Activated T-helper 9 cell treated with anti-CD3 and anti-CD28 coated beads, Interleukin-2, amount 50 U/mL, for 16 hours (primary cell): ENCODE results near the gene PGM2.
"Not testable (repeated sequence)": the region's sequence is repeated elsewhere in the genome, so short reads cannot be mapped to it uniquely, and the experiment has no call there.

Experiments used
- DNase-seq: peaks from one replicate; pipeline ENCODE4 v3.0.0-alpha.2; 2020; ENCODE audit warnings: low read depth

PGM2 gene

GRCh38 chr4:37826295-37827029, at the start of gene PGM2:
Gene PGM2 (plus strand): TSS chr4:37826686. CDS start chr4:37826733, 47 bp downstream.
- DNase-seq, result peak; percentile 86

GRCh38 chr4:37779896-37780295, 46.6 kb upstream of the PGM2 start:
- DNase-seq, result no peak

- DNase-seq, result no peak
These were observed 45.9 kb upstream of the PGM2 start for GRCh38 chr4:37780444-37781130.

GRCh38 chr4:37781131-37781455, 45.4 kb upstream of the PGM2 start:
- no peak for DNase-seq

GRCh38 chr4:37786267-37786666, 40.2 kb upstream of the PGM2 start:
- not testable (repeated sequence) for DNase-seq

- not testable (repeated sequence) for DNase-seq
These were observed 38.5 kb upstream of the PGM2 start for GRCh38 chr4:37787883-37788460.

- DNase-seq, result no peak
These were observed 37.7 kb upstream of the PGM2 start for GRCh38 chr4:37788819-37789218.

GRCh38 chr4:37792241-37792640, 34.2 kb upstream of the PGM2 start:
- DNase-seq, result no peak

GRCh38 chr4:37793562-37793961, 32.9 kb upstream of the PGM2 start:
- DNase-seq, result no peak

- DNase-seq, result no peak
These were observed 32.4 kb upstream of the PGM2 start for GRCh38 chr4:37794056-37794455.

- DNase-seq, result no peak
These were observed 30.8 kb upstream of the PGM2 start for GRCh38 chr4:37795581-37796195.

GRCh38 chr4:37797374-37797773, 29.1 kb upstream of the PGM2 start:
- no peak for DNase-seq

- DNase-seq, result no peak
These were observed 28.6 kb upstream of the PGM2 start for GRCh38 chr4:37797923-37798322.

GRCh38 chr4:37798616-37799015, 27.9 kb upstream of the PGM2 start:
- no peak for DNase-seq

- no peak for DNase-seq
These were observed 26.4 kb upstream of the PGM2 start for GRCh38 chr4:37799941-37800554.

- DNase-seq, result no peak
These were observed 24.3 kb upstream of the PGM2 start for GRCh38 chr4:37802068-37802666.

- no peak for DNase-seq
These were observed 23.0 kb upstream of the PGM2 start for GRCh38 chr4:37803348-37803973.

GRCh38 chr4:37805091-37805490, 21.4 kb upstream of the PGM2 start:
- no peak for DNase-seq

GRCh38 chr4:37812713-37813112, 13.8 kb upstream of the PGM2 start:
- no peak for DNase-seq

- DNase-seq, result no peak
These were observed 10.9 kb upstream of the PGM2 start for GRCh38 chr4:37815591-37815990.

GRCh38 chr4:37816006-37816405, 10.5 kb upstream of the PGM2 start:
- DNase-seq, result no peak

- no peak for DNase-seq
These were observed 9.8 kb upstream of the PGM2 start for GRCh38 chr4:37816719-37817118.
